ENCODE data around the gene C1QTNF2.

Gene C1QTNF2

DNA sequence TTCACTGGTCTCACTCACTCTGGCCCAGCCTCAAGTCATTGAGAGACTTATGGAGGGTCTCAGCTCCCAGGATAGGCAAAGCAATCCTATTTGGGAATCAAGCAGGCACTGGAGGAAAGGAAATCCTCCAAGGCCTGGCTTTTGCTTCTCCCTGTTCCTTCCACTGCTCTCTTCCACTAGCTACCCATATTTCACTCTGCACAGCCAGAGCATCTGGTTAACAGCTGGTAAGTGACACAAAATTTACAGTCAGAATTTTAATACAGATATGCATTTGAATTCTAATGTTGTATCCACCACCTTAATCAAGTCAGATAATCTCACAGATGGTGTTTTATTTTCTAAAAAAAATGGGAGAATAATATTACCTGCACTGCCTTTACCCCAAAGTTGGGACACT, 868 bp upstream of the C1QTNF2 start:
- DNase-seq (ENCODE audit: low spot score): no peak

DNA sequence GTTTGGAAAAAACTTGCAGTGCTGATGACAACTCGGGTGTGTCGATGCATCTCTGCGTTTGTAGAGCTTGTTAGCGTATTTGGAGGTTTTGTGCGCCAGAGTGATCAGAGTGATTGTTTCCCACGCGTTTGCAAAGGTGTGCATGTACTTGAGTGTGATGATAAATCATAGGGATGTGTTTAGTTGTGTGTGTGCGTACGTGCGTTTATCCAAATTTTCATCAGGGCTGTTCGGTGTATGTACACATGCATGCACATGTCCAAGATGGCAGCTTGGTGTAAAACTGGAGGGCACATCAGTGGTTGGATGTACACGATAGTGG, 248 bp upstream of the C1QTNF2 start:
- no peak for DNase-seq (ENCODE audit: low spot score)

DNA sequence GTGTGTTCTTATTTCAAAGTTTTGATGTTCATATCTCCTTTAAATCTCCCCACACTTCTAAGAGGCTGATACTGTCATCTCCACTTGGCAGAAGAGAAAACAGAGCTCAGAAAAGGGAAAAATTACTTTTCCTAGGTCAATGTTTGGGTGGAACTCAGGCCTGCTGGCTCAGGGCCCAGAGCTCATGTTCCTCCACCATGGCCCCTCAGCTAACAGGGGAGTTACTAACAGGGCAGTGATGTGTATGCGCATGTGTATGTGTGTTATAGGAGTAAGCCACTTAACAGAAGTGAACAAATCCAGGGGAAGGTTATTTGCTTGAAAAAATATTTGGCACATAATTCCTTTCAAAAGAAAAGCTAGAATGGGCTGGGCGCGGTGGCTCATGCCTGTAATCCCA, 2.5 kb downstream of the C1QTNF2 start:
- no peak for DNase-seq (ENCODE audit: low spot score)

DNA sequence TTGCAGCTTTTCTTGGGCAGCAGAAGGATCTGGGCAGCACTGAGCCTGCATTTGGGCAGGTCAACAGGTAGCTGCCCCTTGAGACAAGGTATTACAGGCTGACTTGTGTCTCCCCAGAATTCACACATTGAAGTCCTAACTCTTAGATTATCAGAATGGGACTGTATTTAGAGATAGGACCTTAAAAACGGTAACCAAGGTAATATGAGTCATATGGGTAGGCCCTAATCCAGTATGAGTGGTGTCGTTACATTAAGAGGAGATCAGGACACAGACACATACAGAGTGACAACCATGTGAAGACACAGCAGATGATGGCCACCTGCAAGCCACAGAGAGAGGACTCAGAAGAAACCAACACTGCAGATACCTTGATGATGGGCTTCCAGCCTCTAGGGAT, 3.2 kb downstream of the C1QTNF2 start:
- no peak for DNase-seq (ENCODE audit: low spot score)

DNA sequence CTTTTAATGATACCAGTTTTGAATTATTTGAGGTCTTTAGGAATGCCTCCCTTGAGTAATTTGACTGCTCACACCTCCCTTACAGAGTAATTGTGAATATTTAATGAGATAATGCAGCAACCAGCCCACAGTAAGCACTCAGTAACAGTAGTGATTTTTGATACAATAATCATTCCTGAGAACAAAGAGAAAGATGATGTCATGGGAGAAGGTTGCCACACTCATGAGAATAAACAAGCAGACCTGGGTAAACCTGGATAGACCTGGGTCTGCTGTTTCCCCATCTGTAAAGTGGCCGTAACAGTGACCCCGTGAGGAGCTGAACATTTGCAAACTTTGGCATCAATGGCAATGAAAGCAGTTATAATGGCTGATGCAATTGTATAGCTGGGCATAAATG, 4.2 kb downstream of the C1QTNF2 start:
- no peak for DNase-seq (ENCODE audit: low spot score)

DNA sequence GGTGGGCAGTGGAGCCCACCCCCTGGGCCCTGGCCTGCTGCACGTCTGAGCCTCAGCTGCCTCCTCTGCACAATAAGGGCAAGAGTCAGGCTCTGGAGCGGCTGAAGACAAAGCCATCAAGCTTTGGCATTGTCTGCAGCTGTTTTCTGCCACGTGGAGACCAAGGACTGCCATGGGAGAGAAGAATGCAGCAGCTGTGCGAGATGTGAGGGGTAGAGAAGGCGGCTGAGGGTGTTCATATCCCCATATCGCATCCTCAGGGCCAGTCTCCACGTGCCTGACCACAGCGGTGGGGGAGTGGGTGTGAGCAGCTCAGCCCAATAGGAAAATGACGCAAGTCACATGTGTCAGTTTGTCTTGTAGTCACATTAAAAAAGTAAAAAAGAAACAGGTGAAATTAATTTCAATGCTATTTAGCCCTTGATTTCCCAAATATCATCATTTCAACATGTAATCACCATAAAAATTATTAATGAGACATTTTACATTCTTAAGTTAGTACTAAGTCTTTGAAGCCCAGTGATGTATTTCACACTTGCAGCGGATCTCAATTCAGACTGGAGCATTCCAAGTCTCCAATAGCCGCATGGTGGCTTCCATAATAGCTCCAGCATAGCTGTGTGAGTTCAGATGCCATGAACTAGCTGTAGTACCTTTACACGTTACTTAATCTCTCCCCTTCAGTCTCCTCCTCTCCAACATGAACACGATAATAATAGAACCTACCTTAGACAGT, 6.6 kb downstream of the C1QTNF2 start:
- DNase-seq (ENCODE audit: low spot score): no peak

DNA sequence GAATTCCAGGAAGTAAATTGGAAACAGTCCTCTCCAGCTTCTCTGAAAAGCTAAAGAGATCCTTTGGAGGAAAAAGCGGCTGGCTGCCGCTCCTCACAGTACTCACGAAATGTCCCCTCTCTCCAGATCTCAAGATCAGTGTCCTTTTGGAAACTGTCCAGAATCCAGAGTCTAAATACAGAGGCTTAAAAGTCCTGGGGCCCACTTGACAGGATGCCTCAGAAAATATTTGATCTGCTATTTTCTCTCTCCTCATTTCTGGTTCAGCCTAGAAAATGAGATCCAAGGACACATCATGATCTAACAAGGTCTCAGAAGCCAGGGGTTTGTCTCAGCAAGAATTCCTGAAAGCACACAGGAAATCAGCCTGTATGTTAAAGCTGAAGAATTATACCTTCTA, 7.2 kb downstream of the C1QTNF2 start:
- no peak for DNase-seq (ENCODE audit: low spot score)

DNA sequence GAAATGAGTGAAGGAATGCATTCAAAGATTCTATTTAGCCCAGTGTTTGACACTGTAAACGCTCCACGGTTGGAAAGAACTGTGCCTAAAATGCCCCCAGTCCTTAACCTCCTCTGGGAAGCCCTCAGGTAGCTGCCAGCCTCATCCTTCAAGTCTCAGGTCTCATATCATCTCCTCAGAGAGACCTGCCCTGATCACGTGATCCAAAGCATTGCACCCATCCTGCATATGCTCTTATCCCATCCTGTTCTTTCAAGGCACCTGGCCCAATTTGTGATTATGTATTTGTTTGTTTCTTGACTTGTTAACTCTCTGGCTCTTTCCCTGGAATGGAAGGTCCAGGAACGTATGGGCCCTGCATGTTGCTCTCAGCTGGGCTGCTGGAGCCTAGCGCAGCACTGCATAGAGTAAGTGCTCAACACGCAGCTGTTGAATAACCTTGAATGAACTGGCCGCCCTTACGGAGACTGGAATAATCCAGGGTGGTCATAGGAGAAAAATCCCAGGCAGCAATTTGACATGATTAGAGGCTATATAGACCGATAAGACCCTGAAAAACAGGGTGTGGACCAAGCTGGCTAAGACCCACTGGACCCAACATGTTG, 8.7 kb downstream of the C1QTNF2 start:
- no peak for DNase-seq (ENCODE audit: low spot score)

DNA sequence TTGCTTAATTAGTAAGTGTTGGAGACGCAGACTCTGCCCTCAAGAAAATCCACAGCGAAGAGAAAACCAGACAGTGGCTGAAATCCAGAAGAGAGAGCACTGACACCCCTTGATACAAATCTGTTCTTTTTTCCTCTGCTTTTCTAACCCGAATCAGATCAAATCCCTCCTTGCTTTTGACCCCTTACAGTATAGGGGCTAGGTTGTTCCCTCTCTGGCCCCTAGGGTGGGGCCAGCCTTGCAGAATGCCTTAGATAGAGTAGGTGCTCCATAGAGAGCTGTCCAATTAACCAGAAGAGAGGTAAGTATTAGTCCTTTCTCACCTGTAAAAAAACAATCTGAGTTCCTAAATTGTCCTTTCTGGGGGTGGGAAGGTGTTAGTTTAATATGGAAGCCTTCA, 10.1 kb downstream of the C1QTNF2 start:
- DNase-seq (ENCODE audit: low spot score): no peak

DNA sequence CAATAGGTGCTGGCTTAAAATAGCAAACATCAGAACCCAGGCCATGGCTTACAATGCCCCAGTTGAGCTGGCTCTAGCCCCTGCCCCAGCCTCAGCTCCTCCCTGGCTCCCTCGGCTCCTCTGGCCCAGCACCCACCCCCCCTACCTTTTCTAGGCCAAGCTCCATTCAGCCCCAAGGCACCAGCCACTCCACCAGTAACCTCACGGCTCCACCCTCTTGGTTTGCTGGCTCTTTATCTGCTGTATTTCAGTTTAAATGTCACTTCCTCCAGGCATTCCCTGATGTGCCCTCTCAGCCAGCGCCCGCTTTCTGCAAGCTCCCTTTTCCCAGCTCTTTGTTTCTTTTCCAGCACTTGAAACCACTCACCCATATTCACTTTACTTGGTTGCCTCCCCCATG, 10.6 kb downstream of the C1QTNF2 start:
- no peak for DNase-seq (ENCODE audit: low spot score)

DNA sequence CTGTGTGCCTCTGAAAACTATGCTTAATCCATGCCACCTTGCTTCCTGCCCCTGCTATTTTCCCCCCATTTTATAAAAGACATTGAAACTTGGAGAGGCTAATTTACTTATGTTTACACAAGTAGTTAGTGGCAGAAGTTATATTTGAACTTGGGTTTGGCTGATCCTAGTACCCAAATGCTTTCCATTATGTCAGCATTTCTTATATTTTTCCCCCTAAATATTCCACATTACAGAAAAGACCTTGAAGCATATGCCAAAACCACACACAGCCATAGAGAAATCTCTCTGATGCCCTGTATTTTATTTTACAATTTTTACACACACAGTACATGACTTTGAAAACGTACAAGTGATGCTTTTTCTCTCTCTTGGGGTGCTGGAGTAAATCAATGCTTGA, 11.2 kb downstream of the C1QTNF2 start:
- no peak for DNase-seq (ENCODE audit: low spot score)

DNA sequence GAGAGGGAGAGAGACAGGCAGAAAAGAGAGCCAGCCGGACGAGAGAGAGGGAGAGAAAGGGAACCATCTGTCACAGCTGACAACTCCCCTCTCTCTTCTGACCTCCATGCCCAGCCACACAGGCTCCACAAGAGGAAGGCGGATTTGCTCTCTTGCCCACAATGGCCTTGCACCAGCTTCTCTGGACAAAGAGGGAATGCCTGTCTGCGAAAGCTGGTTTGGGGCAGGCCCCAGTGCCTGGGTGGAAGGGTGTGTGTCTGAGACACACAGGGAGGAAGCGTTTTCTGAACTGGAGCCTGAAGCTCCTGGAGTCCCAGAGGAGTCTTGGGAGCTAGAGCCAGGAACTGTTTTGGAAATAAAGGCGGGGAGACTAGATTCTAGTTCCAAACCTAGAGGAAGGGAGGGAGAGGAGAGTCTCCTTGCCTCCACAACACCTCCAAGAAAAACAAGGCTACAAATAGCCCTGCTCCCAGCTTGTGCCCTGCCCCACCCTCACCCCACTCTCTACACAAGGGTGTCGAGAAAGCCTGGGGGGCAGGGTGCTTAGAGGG, 12.5 kb downstream of the C1QTNF2 start:
- DNase-seq (ENCODE audit: low spot score): no peak

DNA sequence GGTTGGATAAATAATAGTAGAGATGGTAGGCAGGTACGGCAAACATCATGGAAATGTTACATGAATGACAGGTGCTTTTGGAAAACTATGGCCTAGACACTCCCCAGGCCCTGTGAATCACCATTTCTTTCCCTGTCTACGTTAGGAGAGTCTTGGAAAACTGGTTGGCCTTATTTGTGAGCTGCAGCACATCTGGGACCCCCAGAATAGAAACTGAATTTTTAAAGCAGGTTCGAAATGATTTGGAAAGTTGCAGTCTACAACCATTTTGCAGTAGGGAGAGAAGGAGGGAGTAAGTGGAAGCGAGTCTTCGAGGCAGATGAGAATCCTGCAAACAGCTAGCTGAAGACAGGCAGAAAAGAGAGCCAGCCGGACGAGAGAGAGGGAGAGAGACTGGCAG, 13.0 kb downstream of the C1QTNF2 start:
- no peak for DNase-seq (ENCODE audit: low spot score)

DNA sequence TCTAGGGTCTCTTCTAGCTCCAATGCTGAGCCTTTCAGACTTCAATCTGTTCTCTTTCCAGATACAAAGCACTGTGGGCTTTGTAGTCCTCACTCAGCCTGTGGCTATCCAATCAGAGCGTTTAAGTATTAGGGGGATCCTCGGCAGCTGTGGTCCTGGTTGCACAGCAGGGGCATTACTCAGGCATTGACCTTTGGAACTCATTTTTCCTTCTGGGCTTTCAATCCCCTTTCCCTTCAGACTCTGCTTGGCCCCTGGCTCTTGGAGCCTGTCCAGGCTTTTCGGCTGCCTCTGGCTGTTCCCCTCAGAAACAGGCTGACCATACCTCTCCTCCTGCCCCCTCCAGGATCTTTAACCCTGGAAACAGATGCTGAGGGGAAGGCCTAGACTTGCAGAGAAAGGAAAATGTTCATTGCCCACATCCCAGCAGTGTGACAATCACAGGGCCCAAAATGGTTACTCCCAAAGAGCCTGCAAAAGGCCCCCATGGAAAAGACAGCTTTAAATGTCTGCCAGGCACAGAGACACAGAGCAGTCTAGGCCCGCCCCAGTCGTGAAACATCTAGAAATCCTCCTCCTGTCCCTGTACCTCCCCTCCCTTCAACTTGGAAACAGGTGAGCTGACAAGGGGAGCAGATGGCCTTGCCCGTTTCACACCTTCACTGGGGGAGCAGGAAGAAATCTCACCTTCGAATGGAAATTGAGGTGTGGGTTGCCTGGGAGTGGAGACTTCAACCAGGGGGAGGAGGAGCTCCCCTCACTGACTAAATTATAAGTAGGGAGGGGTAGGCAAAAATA, 13.7 kb downstream of the C1QTNF2 start:
- DNase-seq (ENCODE audit: low spot score): no peak

DNA sequence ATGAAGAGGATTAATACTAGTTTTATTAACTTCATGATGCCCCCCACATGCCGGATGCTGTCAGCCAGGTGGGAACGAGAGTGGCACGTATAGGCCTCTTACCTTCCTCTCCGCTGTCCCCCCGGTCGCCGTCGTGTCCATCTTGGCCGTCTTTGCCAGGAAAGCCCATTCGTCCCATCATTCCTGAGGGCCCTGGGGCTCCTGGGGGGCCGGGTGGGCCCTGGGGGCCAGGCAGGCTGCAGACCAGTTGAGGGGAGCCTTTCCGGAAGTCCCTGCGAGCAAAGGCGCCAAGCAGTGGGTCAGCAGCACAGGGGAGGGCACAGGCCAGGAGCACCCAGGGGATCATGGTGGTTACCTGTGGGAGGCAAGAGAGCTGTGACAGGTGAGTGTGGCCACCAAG, 15.8 kb downstream of the C1QTNF2 start:
- no peak for DNase-seq (ENCODE audit: low spot score)

DNA sequence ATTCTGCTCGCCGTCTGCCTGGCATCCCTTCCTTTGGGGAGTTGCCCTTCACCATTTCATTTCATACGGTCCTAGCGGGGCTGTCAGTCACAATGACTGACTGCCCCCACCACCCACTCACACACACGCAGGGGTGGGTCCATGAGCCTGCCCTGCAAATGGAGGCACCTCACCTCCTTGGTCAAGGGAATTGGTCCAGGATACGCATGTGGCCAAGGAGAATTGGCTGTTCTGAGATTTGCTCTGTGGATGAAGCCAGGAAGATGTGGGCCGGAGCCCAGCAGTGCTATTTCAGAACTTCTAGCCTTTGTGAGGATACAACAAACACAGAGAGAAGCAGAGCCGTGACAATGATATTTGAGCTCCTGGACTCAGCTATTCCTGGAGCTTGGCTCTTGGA, 17.0 kb downstream of the C1QTNF2 start:
- DNase-seq (ENCODE audit: low spot score): no peak

DNA sequence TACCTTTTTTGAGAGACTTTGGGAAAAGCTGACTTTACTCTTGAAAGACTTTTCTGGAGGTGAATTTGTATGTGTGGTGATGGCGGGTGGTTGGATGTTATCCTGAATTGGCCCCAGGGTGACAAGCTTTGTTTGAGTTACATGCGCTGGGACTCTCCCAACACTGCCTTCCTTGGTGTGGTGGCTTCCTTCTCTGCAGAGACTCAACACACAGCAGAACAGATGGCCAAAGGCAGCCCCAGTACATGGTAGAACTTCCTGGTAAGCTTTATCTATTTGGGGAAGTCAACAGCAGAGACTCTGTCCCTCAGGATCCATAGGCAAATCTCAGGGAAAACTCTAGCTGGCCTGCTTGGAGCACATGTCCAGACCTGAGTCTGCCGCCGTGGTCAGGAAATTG, 18.1 kb downstream of the C1QTNF2 start:
- DNase-seq (ENCODE audit: low spot score): no peak

DNA sequence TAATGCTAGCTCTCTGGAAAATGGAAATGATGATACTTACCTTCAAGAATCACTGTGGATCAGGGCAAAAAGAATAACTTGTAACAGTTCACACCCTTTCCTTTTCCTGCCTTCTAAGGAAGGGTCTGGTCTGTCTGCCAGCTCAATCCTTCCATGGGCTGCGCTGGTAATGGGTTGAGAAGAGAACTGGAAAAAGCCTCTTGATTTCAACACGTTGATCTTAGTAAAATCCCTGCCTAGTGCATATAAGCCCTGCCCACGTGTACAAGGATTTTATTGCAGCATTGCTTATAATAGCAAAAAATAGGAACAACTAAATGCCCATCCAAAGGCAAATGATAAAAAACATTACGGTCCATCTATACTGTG, 20.5 kb downstream of the C1QTNF2 start:
- no peak for DNase-seq (ENCODE audit: low spot score)

DNA sequence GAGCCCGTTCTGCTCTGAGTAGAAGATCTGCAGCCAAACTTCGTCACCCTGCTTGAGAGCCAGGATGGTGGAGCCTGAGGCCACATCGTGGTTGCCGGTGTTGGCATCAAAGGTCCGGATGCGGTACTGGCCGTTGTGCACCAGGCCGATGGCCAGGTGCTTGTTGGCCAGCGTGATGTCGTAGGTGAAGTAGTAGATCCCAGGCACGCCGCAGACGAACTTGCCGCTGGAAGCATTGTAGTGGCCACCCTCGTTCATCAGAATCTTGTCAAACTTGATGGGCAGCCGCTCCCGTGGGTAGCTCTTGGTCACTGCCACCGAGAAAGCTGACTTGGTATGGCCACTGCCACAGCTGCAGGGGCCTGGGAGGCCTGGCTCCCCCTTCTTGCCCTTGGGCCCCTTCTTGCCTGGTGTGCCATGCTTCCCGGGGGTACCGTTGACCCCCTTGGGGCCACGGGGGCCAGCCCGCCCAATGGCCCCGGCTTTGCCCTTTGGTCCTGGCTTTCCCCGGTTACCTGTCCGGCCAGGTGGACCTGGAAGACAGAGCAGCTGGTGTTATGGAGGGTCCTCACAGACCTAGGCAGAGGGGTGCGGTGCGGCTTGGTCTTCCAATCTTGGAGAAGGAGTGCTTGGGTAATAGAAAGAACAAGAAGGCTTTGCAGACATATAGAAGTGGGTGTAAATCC, 21.0 kb downstream of the C1QTNF2 start:
- DNase-seq (ENCODE audit: low spot score): no peak

DNA sequence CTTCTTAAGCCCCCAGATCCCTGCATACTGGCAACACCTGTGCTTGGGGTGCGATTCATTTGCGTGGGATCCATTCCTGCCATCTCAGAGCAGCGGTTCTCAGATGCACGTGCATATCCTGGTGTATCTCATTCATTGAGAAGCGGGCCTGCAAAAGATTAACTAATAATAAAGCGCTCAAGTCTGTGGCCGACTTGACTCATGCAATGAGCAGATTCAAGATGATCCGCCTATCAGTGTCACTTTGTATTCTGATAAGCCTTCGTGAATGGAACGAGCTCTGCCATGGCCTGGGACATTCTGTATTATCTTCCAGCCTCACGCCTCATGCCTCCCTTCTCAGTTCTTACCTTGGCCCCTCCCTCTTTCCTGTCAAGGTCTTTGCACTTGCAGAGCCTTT, 22.3 kb downstream of the C1QTNF2 start:
- DNase-seq (ENCODE audit: low spot score): no peak

DNA sequence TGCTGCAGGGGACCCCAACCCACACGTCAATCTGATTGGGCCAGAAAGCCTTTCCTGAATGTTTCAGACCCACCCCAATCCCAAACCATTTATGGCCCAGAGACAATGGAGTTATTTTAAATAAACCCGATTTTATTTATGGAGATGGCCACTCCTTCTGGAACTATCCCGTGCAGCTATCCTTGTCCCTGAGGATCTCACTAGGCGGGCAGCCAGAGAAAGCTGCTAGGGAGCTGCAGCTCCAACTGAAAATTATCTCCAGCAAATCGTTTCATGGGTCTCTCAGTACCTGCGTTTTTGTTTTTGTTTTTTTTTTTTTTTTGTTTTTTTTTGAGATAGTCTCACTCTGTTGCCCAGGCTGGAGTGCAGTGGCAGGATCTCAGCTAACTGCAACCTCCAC, 23.0 kb downstream of the C1QTNF2 start:
- DNase-seq (ENCODE audit: low spot score): no peak

DNA sequence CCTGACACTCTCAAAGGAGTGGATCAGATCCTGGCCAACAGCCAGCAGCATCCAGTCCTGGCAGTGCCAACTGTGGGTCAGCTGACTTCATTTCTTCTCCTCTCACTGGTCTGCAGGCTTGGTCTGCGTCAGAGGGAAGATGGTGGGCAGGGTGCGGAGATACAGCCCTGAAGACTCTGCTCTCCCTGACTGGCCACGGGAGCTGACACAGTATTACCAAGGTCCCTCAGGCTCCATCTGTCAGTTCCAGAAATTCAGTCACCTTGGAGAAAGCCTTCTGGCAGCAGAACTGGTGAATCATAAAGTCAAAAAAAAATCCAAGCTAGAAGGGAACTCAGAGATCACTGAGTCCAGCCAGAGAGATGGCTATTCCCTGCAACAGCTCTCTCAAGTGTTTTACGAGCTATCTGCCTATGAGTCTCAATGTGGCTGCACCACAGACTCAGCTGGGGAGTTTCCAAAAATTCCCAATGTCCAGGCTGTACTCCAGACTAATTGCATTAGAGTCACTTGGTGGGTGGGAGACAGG, 27.9 kb downstream of the C1QTNF2 start:
- no peak for DNase-seq (ENCODE audit: low spot score)
